ENCODE results near the gene DYSF. TPM values are rescaled to one million over a fixed set of nuclear protein-coding genes. Genes with fewer than 3 reads are reported as not detected.

Gene DYSF
- total RNA-seq, 1 donor from 2014 or later = 82.8 TPM

DNA sequence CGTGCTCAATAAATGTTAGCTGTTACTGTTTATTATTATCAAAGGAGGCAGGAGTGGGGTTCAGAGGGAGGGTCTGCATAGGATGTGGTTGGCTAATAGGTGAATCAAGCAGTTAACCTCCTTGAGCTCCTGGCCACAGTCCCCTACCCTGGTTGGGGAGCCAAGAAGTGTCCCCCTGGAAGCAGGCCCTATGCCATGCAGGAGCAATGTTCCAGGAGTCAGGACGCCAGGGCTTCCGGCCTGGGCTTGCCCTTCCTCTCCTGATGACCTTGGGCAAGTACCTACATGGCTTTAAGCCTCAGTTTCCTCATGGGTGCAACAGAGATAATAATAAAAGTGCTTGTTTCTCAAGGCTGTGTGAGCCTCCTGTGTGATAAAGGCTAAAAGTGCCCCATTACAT, 84.9 kb downstream of the DYSF start:
- DNase-seq (ENCODE audit: low spot score) = no peak
- intact Hi-C loops (cut with DNase I) = no loop called here

DNA sequence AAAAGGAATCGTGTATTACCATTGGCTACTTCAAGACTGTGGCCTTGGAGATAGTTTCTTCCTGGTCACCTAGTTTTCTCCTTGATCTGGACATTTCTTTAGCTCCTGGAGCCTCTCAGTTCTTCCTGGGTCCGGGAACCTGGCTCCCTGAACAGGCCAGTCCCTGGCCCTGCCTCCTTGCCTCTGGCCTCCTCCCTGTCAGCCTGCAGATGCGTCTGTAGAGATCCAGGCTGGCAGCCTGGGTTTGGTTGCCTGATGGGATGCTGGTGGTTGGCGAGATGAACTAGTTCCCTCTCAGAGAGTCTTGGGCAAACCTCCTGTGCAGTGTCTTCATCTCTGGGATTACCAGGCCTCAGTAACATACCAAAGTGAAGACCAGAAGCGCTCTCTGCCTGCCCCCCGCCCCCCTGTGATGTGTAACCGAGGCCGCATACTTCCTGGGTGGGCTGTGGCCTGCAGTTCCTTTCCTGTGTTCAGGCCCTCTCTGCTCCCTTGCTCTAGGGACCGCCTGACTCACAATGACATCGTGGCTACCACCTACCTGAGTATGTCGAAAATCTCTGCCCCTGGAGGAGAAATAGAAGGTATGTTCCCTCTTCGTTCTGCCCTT, 85.4 kb downstream of the DYSF start:
- intact Hi-C loops (cut with DNase I) = no loop called here
- no peak for DNase-seq (ENCODE audit: low spot score)

DNA sequence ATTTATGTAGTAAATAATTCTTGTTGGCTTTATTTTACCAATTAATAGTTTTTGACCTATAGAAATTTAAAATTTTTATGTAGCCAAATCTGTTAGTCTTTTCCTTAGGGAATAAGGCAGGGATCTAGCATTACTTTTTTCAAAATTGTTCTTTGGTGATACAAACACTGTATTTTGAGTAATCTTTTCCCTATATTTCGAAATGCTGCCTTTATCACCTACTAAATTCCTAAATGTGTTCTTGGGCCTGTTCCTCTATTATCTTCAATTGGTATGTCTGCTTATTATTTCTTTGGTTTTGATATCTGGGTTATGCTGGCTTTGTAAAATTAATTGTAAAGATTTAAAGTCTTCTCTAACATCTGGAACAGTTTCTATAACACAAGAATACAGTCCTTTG, 87.5 kb downstream of the DYSF start:
- intact Hi-C loops (cut with DNase I) = loop anchor here (10.0 kb wide), 2 partner anchors 1044 to 1204 kb away; no protein-coding TSS in a partner anchor
- DNase-seq (ENCODE audit: low spot score) = no peak

DNA sequence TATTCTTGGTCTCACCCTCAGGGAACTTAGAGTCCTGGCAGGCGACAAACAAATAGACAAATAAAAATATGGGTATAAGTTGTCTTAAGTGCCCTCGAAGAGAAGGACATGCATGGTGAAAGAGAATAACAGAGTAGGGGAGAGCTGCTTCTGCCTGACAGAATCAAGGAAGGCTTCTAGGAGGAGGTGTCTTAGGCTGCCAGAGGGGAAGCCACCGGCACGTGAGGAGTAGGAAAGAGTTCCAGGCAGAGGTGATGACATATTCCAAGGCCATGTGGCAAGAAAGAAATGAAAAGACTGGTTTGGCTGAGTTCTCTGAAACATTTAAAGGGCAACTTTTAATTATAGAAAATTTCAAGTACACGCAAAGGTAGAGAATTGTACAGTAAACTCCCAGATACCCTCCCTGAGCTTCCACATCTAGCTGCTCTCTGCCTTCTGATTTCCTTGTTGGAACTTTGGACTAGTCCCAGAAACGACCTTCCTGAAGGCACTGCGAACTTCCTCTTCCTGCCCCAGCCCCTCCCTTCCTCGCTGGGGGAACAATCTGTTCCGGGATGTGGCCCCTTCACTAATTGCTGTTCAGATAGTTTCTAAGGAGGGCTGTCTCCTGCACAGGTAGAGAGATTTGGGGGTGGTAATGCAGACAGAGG, 91.7 kb downstream of the DYSF start:
- intact Hi-C loops (cut with DNase I) = loop anchor here (5.0 to 10.0 kb wide), 4 partner anchors 62 to 1200 kb away; no protein-coding TSS in a partner anchor
- DNase-seq (ENCODE audit: low spot score) = peak; percentile 72

DNA sequence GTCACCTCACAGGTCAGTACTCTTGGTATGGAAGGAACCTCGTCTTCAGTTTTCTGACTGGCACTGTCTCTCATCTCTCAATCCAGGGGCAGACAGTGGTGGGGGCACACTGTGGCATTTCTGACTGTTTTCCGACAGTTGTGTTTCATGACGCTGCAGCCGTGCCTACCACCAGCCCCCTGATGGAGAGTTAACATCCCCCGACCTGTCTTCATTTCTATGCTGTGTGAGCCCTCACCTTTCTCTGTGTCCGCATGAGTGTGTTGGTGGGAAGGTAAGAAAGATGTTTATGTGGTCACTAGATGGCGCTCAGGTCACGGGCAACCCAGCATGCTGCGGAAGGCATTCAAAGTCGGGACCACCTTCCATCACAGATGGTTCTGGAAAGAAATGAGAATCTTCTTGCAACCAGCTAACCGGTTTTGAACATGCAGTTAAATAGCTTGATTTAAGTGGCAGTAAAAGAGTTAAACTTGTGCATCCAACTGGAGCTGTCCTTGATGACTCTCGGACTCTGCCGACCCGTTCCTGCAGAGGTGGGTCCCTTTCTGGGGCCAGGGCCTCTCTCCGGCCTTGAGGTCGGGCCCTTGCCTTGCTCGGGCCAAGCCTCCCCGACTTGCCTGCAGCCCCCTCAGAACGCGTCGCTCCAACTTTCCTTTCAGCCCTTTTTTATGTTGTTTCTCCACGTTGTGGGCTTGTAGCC, 92.4 kb downstream of the DYSF start:
- intact Hi-C loops (cut with DNase I) = loop anchor here (5.0 to 10.0 kb wide), 4 partner anchors 62 to 1199 kb away; no protein-coding TSS in a partner anchor
- peak; percentile 74 for DNase-seq (ENCODE audit: low spot score)

DNA sequence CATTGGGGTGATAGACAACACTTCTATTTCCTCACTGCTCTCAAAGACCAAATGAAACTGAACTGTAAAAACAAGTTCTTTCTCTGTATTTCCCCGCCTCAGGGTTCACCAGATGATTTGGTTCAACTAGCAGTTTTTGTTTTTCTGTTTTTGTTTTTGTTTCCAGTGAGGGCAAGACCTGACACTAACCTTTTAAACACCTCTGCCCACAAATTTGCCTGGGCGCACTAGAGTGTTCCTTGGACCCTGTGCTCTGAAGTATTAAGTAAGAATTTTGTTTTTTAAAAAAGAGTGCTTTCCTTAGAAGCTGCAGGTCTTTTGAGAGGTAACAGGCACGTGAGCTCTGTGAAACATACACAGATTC, 92.9 kb downstream of the DYSF start:
- intact Hi-C loops (cut with DNase I) = loop anchor here (5.0 to 10.0 kb wide), 4 partner anchors 61 to 1199 kb away; no protein-coding TSS in a partner anchor
- DNase-seq (ENCODE audit: low spot score) = no peak

DNA sequence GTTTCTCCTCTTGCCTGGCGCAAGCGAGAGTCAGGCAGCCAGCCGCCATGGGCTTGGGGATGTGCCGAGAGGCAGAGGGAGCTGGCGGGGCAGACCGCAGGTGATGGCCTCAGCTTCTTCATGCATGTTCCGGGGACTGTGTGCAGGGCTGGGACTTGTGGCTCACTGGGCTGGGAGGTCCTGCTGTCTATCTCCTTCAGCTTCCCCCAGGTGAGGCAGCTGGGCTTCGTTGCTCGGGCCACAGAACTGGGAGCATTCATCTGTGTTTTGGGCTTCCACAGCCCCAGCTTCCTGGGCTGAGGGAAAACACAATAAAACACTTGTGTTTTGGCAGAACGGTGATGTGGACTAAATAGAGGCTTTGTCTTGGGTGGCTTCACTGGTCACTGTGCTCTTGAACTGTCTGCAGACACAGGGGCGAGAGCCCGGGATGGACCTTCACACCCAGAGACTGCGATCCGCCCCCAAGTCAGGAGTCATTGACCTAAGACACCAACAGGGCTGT, 93.5 kb downstream of the DYSF start:
- peak; percentile 63 for DNase-seq (ENCODE audit: low spot score)
- intact Hi-C loops (cut with DNase I) = loop anchor here (5.0 to 10.0 kb wide), 4 partner anchors 60 to 1198 kb away; no protein-coding TSS in a partner anchor

DNA sequence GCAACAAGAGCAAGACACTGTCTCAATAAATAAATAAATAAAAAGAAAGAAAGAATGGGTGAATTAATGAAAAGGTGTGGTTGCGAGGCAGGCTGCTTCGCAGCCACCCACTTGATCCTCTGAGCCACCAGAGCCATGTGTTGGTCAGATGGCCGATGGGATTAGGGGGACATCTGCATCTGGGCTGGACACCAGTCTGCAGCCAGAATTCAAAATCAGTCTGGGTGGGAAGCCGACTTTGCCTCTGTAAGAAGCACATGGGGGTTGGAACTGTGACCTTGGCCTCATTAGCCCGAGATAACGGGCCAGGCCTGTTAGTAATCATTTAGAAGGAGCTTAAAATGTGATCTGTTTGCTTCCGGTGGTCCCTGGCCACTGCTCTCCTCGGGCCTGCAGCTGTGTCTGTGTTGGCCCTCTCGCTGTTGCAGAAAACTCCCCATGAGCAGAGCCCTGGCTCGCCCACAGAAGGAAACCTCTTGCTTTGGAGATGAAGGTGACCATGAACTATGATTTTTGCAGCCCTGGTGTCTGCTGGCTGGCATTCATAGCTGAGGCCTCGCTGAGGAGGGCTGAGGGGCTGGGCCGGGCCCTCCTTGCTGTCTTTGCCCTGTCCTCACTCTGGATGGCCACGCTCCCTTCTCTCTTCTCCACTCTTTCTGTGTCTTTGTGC, 94.4 kb downstream of the DYSF start:
- intact Hi-C loops (cut with DNase I) = loop anchor here (2.0 to 10.0 kb wide), 5 partner anchors 60 to 1197 kb away; no protein-coding TSS in a partner anchor
- DNase-seq (ENCODE audit: low spot score) = peak; percentile 35

DNA sequence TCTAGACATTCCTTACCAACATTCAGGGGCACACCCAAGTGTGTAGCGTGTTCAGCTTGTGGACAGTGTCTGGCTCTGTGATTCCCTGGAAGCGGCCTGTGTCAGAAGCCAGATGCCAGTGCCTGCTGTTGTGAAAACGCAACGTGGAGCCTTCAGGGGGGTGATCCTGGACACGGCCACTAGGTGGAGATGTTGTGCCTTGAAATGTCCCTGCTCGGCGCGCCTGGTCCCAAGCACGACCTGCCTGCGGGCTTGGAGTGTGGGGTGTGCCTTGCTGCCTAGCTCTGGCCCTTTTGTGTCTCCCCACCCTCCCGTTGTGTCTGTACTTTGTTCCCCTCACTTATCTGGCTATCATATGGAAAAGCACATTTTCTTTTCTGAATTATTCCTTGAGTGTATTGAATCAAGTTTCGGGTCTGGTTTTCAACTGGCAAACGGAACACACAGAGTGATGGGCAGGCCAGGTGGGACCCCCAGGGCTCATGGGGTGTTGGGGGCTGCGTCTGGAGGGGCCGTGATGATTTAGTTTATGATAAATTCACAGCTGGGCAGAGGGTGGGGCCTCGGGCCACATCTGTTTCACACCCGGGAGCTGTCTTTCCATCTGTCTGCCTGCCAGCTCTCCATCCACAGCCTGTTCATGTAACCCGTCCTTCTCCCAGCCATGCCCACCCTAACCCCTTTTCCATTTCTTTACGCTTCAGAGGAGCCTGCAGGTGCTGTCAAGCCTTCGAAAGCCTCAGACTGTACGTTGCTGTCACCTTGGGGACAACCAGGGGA, 95.5 kb downstream of the DYSF start:
- intact Hi-C loops (cut with DNase I) = loop anchor here (2.0 to 10.0 kb wide), 5 partner anchors 58 to 1196 kb away; no protein-coding TSS in a partner anchor
- DNase-seq (ENCODE audit: low spot score) = peak; percentile 82

DNA sequence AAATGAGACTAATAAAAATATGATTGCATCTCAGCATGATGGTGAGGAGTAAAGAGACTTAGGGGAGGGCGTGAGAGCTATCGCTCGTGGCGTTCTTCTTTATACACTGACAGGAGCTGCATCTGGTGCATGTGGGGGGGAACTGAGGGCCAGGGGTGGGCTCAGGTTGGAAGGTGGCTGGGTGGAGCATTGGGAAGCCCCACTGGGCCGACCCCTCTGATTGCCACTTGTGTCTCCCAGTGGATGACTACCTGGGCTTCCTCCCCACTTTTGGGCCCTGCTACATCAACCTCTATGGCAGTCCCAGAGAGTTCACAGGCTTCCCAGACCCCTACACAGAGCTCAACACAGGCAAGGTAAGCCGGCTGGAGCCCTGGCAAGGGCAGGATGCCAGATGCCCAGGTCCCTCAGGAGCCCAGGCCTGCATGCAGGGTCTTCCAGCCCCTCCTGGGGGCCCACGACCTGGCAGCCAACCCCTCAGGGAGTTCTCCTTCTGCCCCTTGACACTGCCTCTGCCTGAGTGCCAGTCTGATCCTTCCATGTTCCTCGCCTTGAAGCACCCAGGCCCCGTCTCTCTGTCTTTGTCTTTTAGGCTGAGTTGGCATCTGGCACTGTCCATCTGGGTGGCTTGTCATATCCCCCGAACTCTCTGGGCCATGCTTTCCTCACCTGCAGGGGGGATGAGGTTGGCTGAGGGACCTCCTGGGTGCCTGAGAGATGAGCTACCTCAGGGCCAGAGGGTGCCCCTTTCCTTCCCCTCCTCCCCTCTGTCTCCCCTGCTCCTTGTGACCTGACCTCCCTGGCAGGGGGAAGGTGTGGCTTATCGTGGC, 97.7 kb downstream of the DYSF start:
- intact Hi-C loops (cut with DNase I) = no loop called here
- peak; percentile 49 for DNase-seq (ENCODE audit: low spot score)

DNA sequence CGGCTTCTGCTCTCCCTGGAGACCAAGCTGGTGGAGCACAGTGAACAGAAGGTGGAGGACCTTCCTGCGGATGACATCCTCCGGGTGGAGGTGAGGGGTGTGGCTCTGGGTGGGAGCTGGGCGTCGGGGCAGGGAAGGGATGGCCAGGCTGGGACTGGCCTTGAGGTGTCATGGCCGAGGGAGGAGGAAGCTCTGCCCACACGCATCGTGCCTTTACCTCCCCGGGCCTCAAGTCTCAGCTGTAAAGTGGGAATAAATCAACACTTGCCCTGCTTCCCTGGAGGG, 98.2 kb downstream of the DYSF start:
- intact Hi-C loops (cut with DNase I) = no loop called here
- DNase-seq (ENCODE audit: low spot score) = peak; percentile 27

DNA sequence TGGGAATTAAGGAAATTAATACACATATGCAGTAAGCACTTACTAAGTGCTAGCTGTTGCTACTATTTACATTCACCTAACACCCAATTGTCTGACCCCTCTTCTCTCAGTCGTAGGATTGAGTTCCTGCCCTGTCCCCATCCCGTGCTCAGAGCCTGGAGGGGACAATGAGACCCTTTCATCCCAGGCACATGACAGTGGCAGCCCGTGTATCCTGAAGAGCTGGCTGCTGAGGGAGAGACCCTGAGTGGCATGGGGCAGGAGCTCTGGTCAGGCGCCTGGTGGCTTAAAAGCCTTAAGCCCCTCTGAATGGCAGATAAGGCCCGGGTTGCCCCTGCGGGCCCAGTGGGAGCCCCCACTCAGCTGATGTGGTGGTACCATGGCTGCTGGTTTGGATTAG, 99.0 kb downstream of the DYSF start:
- intact Hi-C loops (cut with DNase I) = no loop called here
- DNase-seq (ENCODE audit: low spot score) = peak; percentile 22

DNA sequence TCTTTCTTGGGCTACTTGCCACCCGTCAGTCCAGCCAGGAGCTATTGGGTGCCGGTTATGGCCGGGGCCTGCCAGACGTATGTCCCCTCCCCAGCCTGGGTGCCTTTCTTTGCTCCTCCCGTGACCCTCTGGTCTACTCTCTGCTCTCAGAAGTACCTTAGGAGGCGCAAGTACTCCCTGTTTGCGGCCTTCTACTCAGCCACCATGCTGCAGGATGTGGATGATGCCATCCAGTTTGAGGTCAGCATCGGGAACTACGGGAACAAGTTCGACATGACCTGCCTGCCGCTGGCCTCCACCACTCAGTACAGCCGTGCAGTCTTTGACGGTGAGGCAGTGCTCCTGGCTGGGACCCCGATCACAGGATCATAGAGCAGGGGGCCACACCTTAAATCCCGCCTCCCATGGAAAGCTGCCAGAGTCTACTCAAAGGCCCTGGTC, 99.5 kb downstream of the DYSF start:
- DNase-seq (ENCODE audit: low spot score) = no peak
- intact Hi-C loops (cut with DNase I) = no loop called here

DNA sequence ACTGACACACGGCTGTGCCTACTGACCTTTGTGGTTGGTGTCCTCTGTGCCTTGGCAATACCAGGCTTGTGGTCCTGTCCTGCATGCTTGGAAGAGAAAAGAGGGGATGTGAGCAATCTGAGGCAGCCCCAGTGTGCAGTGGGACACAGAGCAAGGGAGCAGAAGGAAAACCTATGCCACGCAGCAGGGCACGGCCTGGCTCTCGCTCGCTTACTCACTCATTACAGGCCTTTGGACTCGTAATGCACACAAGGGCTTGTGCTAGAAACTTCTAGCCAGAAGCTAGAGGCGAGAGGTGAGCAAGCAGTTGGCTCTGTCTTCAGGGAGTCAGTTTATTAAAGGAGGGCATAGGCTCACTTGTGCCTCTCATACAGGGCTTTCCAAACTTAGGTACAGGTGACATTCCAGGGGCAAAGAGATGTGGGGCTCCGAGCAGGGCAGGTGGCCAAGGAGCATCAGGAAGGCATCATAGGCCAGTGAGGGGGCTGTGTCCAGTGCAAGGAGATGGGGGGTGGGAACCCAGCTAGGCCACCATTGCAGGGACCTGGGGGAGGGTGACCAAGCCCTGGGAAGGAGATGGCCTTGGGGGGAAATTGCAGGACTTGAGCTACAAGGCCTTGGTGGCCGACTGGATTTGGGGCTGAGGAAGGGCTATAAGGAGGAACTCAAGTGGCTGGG, 100.8 kb downstream of the DYSF start:
- DNase-seq (ENCODE audit: low spot score) = no peak
- intact Hi-C loops (cut with DNase I) = no loop called here

DNA sequence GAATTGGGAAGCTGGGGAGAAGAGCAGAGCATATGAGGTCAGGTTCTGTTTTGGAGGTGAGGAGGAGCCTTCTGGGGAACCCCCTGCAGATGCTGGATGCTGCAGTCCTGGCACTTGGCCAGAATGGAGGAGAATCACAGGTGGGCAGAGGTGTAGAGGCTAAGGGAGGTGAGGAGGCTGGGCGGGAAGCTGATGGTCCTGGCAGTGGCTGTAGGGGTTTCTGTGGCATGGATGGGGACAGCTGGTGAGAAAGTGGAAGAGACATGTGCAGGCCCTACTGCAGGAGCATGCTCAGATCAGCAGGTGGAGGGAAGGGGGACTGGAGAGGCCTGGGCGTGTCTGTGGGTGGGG, 101.3 kb downstream of the DYSF start:
- no peak for DNase-seq (ENCODE audit: low spot score)
- intact Hi-C loops (cut with DNase I) = no loop called here

DNA sequence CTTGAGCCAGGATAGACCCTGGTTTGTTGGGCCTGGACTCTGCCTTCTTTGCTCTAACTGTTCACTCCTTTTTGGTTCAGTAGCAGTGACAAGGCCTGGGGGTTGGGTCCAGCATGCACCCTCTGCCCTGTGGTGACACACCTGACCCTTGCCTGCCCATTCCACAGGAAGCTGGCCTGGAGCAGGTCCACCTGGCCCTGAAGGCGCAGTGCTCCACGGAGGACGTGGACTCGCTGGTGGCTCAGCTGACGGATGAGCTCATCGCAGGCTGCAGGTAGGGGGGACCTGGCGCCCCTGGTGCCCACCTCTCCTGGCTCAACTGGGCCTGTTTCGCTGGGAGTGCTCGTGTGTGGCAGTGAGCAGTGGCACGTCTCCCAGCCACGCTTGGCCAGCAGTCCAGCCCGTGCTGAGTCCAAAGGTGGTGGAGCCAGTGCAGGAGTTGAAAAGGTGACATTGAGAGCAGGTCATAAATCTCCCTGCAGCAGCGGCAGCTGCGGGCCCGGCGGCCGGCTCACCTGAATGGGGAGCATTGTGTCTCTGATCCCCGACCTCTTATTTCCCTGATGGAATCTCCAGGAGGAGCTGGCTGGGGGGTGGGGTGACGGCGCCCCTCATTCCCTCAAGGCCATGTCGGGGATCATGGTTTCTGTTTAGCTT, 102.6 kb downstream of the DYSF start:
- intact Hi-C loops (cut with DNase I) = no loop called here
- DNase-seq (ENCODE audit: low spot score) = no peak

DNA sequence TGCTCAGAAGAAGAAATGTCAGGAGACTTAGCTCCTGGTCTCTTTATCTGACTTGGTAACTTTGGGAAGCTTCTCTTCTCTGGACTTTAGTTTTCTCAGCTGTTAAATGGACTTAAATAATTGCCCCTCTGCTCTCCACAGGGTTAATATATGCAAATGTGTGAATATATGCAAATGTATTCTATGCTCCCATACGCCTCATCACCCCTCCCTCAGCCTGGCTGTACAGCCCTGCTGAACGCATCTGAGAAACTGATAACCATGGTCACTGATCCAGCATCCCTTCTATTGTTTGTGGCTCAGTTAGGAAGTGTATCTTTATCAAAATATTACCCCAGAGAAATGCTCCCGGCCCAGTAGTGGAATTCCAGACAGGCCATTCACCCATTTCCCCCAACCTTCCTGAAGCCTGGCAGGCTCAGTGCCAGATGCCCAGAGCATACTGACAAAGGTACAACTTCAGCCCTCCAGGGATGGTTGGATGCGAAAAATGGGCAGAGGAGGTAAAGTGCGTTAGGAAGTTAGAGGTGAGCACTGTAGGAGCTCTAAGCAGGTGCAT, 103.4 kb downstream of the DYSF start:
- DNase-seq (ENCODE audit: low spot score) = no peak
- intact Hi-C loops (cut with DNase I) = no loop called here

Measured in cardiac septum (tissue), 1 donor.